GM23338 (cell line): ENCODE data around the gene ZBTB7A. TPM values are rescaled to one million over a fixed set of nuclear protein-coding genes. Genes with fewer than 3 reads are reported as not detected.

Source experiments
- ATAC-seq: fragments of 200-7000 bp; cut with Tn5 transposase; 3 replicates; pipeline ENCODE4 v1.9.1; 2020
- DNase-seq: peaks from one replicate; pipeline ENCODE4 v3.0.0-alpha.2; 2015; ENCODE audit warnings: low spot score
- H2AFZ ChIP-seq: fragments of 200-600 bp; sonication (generic); 2 replicates; pipeline ENCODE4 v1.8.0; 2016; ENCODE audit warnings: antibody characterized with exemption, mild to moderate bottlenecking, moderate library complexity
- H3F3A ChIP-seq: fragments of 200-600 bp; sonication (generic); replicated peaks from 2 replicates; pipeline ENCODE4 v1.8.0; 2017; ENCODE audit warnings: antibody characterized with exemption, mixed run types, low read depth
- H3K27ac ChIP-seq: fragments of 200-600 bp; sonication (generic); 2 replicates; pipeline ENCODE4 v1.6.1; 2016; ENCODE audit warnings: low read depth
- H3K27me3 ChIP-seq: fragments of 200-600 bp; sonication (generic); 2 replicates; pipeline ENCODE4 v1.8.0; 2016; ENCODE audit warnings: mild to moderate bottlenecking, mixed run types, moderate library complexity; ENCODE audit not compliant: insufficient read depth
- H3K36me3 ChIP-seq: fragments of 200-600 bp; sonication (generic); 2 replicates; pipeline ENCODE4 v1.8.0; 2016; ENCODE audit warnings: mild to moderate bottlenecking; ENCODE audit not compliant: insufficient read depth
- H3K4me1 ChIP-seq: fragments of 200-600 bp; sonication (generic); 2 replicates; pipeline ENCODE4 v1.8.0; 2016; ENCODE audit warnings: mild to moderate bottlenecking, moderate library complexity; ENCODE audit not compliant: insufficient read depth
- H3K4me2 ChIP-seq: fragments of 200-600 bp; sonication (generic); 2 replicates; pipeline ENCODE4 v1.7.1; 2017; ENCODE audit warnings: mixed run types
- H3K4me3 ChIP-seq: fragments of 200-600 bp; sonication (generic); 2 replicates; pipeline ENCODE4 v1.6.1; 2016; ENCODE audit warnings: mixed run types
- H3K79me2 ChIP-seq: fragments of 200-600 bp; sonication (generic); replicated peaks from 2 replicates; pipeline ENCODE4 v1.8.0; 2017; ENCODE audit warnings: mild to moderate bottlenecking; ENCODE audit not compliant: insufficient read depth
- H3K9me2 ChIP-seq: fragments of 200-600 bp; sonication (generic); 2 replicates; pipeline ENCODE4 v1.8.0; 2017; ENCODE audit not compliant: insufficient read depth
- H4K20me1 ChIP-seq: fragments of 200-600 bp; sonication (generic); replicated peaks from 2 replicates; pipeline ENCODE4 v1.8.0; 2017; ENCODE audit warnings: mild to moderate bottlenecking; ENCODE audit not compliant: insufficient read depth
- H3K27ac Mint-ChIP-seq: 2 replicates; pipeline ENCODE4 v1.8.0; 2020; ENCODE audit warnings: inconsistent platforms, mild to moderate bottlenecking, moderate library complexity, mixed read lengths
- H3K27me3 Mint-ChIP-seq: 3 replicates; pipeline ENCODE4 v1.8.0; 2022; ENCODE audit warnings: low read depth, mild to moderate bottlenecking, moderate library complexity, mixed read lengths, inconsistent platforms; ENCODE audit not compliant: insufficient read depth, poor library complexity
- H3K36me3 Mint-ChIP-seq: 3 replicates; pipeline ENCODE4 v1.8.0; 2021; ENCODE audit warnings: low read depth, mild to moderate bottlenecking, inconsistent platforms, moderate library complexity, mixed read lengths
- H3K4me1 Mint-ChIP-seq: 3 replicates; pipeline ENCODE4 v1.8.0; 2020; ENCODE audit warnings: mild to moderate bottlenecking, inconsistent platforms, mixed read lengths
- H3K4me3 Mint-ChIP-seq: 3 replicates; pipeline ENCODE4 v1.8.0; 2021; ENCODE audit warnings: moderate library complexity, mild to moderate bottlenecking, inconsistent platforms, mixed read lengths
- H3K9me3 Mint-ChIP-seq: 3 replicates; pipeline ENCODE4 v1.8.0; 2020; ENCODE audit warnings: moderate library complexity, mild to moderate bottlenecking, inconsistent platforms, mixed read lengths
- CREB1 ChIP-seq: fragments of 250-450 bp; sonication (Bioruptor Pico); IDR thresholded peaks from 2 replicates; pipeline ENCODE4 v1.5.0; 2020; ENCODE audit warnings: low read depth, mild to moderate bottlenecking, moderate library complexity
- EZH2 ChIP-seq: fragments of 200-600 bp; sonication (generic); IDR thresholded peaks from one replicate; pipeline ENCODE4 v1.8.0; 2017; ENCODE audit warnings: antibody characterized with exemption, mild to moderate bottlenecking, low read depth; ENCODE audit not compliant: unreplicated experiment
- EZH2phosphoT487 ChIP-seq: fragments of 200-600 bp; sonication (generic); IDR thresholded peaks from one replicate; pipeline ENCODE4 v1.8.1; 2018; ENCODE audit warnings: antibody characterized with exemption; ENCODE audit not compliant: unreplicated experiment
- JUNB ChIP-seq: IDR thresholded peaks from one replicate; pipeline ENCODE4 v1.6.1; 2016; ENCODE audit warnings: antibody characterized with exemption; ENCODE audit not compliant: unreplicated experiment
- NANOG ChIP-seq: IDR thresholded peaks from 2 replicates; pipeline ENCODE4 v1.6.1; 2016; ENCODE audit warnings: antibody characterized with exemption, borderline replicate concordance
- POLR2AphosphoS5 ChIP-seq: IDR thresholded peaks from 2 replicates; pipeline ENCODE4 v1.6.1; 2016; ENCODE audit warnings: antibody characterized with exemption, low read depth
- ZNF114 ChIP-seq: fragments of 250-450 bp; sonication (Bioruptor Pico); IDR thresholded peaks from 2 replicates; pipeline ENCODE4 v1.5.0; 2020; ENCODE audit warnings: mild to moderate bottlenecking, moderate library complexity
- ZNF331 ChIP-seq: fragments of 250-450 bp; sonication (Bioruptor Pico); IDR thresholded peaks from 2 replicates; pipeline ENCODE4 v1.5.0; 2020; ENCODE audit warnings: low read depth, mild to moderate bottlenecking, moderate library complexity
- polyA plus RNA-seq: library from polyadenylated mRNA; unstranded; fragments of >200 nt; fragmentation: Nextera tagmentation; extraction: Ambion mirVana; gene quantifications from 2 replicates; pipeline ENCODE4 v1.2.1, GENCODE V29; 2016
- total RNA-seq: library from RNA; depleted of rRNA; stranded (reverse); fragments of >200 nt; shearing (Covaris generic); gene quantifications from 2 replicates; pipeline ENCODE4 v1.2.3, GENCODE V29; 2014
- TF ChIP-seq, protein P1 (sequence below), 2 experiments: fragments of 200-600 bp in 1 of 2; sonication (generic) in 1 of 2; conservative IDR thresholded peaks; 2 replicates each; pipeline versions ENCODE4 v1.5.1 to v1.6.1; 2016 to 2017; ENCODE audit warnings: antibody characterized with exemption in 2 of 2, low read depth in 2 of 2, mild to moderate bottlenecking in 2 of 2, moderate library complexity in 1 of 2
- TF ChIP-seq, protein P2 (sequence below): IDR thresholded peaks from 2 replicates; pipeline ENCODE4 v1.6.1; 2016; ENCODE audit warnings: antibody characterized with exemption
- TF ChIP-seq, protein P3 (sequence below): IDR thresholded peaks from one replicate; pipeline ENCODE4 v1.6.1; 2018; ENCODE audit warnings: antibody characterized with exemption; ENCODE audit not compliant: unreplicated experiment

ZBTB7A gene
- total and polyA plus RNA-seq, 2 experiments from 2014 or later: 9.5 to 35.0 TPM

DNA sequence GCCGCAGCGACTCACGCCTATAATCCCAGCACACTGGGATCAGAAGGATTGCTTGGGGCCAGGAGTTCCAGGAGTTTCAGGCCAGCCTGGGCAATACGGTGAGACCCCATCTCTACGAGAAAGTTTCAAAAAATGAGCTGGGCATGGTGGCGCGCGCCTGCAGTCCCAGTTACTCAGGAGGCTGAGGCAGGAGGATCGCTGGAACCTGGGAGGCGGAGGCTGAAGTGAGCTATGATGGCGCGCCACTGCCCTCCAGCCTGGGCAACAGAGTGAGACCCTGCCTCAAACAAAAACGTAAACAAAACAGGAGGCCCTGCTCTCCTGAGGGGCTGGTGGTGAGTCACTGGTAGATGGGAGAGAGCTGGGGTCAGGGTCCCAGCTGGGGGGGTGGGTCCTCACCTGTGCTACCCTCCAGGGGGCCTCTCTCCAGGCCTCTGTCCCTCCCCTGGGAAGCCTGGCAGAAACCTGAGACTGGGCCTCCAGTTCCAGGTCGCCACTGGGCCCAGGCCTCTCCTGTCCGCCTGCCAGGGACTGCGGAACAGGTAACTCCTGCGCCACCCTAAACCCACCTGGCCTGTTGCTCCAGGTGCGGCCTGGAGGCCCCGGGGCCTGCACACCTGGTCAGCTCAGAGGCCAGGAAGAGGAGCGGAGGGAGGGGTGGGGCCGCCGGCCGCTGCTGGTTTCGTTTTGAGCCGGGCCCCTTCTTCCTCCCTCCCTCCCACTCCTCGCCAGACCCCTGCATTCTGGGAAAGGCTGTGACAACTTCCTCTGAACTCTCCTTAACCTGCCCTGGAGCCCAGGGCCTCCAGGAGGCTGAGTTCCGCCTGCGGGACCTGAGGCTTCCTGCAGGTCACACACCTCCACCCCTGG, 17.2 kb upstream of the ZBTB7A start (continued):
- TF ChIP-seq, protein P1, sequence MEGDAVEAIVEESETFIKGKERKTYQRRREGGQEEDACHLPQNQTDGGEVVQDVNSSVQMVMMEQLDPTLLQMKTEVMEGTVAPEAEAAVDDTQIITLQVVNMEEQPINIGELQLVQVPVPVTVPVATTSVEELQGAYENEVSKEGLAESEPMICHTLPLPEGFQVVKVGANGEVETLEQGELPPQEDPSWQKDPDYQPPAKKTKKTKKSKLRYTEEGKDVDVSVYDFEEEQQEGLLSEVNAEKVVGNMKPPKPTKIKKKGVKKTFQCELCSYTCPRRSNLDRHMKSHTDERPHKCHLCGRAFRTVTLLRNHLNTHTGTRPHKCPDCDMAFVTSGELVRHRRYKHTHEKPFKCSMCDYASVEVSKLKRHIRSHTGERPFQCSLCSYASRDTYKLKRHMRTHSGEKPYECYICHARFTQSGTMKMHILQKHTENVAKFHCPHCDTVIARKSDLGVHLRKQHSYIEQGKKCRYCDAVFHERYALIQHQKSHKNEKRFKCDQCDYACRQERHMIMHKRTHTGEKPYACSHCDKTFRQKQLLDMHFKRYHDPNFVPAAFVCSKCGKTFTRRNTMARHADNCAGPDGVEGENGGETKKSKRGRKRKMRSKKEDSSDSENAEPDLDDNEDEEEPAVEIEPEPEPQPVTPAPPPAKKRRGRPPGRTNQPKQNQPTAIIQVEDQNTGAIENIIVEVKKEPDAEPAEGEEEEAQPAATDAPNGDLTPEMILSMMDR (conservative IDR thresholded peaks at IDR 0.05; ENCODE audit: low read depth in 2 of 2): no peak
- TF ChIP-seq EZH2 (no peak), CREB1 (CRISPR knock-in tag) (no peak), JUNB (no peak), ZNF114 (CRISPR knock-in tag) (no peak), ZNF331 (CRISPR knock-in tag) (no peak), POLR2AphosphoS5 (no peak)
- TF ChIP-seq, protein P2, sequence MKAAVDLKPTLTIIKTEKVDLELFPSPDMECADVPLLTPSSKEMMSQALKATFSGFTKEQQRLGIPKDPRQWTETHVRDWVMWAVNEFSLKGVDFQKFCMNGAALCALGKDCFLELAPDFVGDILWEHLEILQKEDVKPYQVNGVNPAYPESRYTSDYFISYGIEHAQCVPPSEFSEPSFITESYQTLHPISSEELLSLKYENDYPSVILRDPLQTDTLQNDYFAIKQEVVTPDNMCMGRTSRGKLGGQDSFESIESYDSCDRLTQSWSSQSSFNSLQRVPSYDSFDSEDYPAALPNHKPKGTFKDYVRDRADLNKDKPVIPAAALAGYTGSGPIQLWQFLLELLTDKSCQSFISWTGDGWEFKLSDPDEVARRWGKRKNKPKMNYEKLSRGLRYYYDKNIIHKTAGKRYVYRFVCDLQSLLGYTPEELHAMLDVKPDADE: no peak
- TF ChIP-seq, protein P3, sequence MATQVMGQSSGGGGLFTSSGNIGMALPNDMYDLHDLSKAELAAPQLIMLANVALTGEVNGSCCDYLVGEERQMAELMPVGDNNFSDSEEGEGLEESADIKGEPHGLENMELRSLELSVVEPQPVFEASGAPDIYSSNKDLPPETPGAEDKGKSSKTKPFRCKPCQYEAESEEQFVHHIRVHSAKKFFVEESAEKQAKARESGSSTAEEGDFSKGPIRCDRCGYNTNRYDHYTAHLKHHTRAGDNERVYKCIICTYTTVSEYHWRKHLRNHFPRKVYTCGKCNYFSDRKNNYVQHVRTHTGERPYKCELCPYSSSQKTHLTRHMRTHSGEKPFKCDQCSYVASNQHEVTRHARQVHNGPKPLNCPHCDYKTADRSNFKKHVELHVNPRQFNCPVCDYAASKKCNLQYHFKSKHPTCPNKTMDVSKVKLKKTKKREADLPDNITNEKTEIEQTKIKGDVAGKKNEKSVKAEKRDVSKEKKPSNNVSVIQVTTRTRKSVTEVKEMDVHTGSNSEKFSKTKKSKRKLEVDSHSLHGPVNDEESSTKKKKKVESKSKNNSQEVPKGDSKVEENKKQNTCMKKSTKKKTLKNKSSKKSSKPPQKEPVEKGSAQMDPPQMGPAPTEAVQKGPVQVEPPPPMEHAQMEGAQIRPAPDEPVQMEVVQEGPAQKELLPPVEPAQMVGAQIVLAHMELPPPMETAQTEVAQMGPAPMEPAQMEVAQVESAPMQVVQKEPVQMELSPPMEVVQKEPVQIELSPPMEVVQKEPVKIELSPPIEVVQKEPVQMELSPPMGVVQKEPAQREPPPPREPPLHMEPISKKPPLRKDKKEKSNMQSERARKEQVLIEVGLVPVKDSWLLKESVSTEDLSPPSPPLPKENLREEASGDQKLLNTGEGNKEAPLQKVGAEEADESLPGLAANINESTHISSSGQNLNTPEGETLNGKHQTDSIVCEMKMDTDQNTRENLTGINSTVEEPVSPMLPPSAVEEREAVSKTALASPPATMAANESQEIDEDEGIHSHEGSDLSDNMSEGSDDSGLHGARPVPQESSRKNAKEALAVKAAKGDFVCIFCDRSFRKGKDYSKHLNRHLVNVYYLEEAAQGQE: no peak

DNA sequence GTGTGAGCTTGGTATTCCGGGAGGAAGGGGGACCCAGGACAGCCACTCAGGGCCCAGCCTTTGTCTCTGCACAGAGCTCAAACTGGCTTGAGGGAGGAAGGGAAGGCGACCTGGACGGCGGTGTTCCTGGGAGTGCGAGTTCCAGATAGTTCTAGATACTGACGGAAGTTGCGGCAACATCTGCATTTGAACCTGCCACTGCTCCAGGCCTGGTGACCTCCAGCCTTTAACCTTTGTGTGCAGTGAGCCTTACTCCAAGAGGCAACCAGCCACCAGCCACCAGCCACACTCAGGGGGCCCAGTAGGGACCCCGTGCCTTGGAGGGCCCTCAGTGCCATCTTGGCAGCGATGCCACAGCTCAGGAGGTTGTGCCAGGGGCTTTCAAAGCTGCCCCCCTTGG, 15.5 kb upstream of the ZBTB7A start:
- Mint-ChIP-seq H3K27ac (no peak overlapping the region), H3K27me3 (peaks cover 8% of the 10 kb centered on the region), H3K9me3 (no peaks in the 10 kb centered on the region), H3K36me3 (no peaks in the 10 kb centered on the region), H3K4me3 (no peak overlapping the region), H3K4me1 (peaks cover 8% of the 10 kb centered on the region)
- Histone ChIP-seq H3K4me3 (no peak overlapping the region), H3F3A (peaks cover 8% of the 10 kb centered on the region; the same call in 1 of the 2 replicates), H4K20me1 (no peaks in the 10 kb centered on the region), H3K4me1 (peaks cover 14% of the 10 kb centered on the region), H3K27ac (no peak overlapping the region), H3K9me2 (no peaks in the 10 kb centered on the region), H3K4me2 (no peak overlapping the region), H3K27me3 (no peaks in the 10 kb centered on the region), H2AFZ (no peak overlapping the region), H3K79me2 (no peaks in the 10 kb centered on the region), H3K36me3 (no peaks in the 10 kb centered on the region)
- no peak for DNase-seq
- ATAC-seq: 0 out of 3 replicates have a peak, but pooled peaks have one; percentile 4
- TF ChIP-seq POLR2AphosphoS5 (no peak), ZNF331 (CRISPR knock-in tag) (no peak), EZH2phosphoT487 (no peak), NANOG (no peak), ZNF114 (CRISPR knock-in tag) (no peak), JUNB (no peak), EZH2 (no peak)
- TF ChIP-seq, protein P1 (conservative IDR thresholded peaks at IDR 0.05; ENCODE audit: low read depth in 2 of 2): no peak
- TF ChIP-seq, protein P3: no peak
- TF ChIP-seq, protein P2: no peak
